Osteocyte (in vitro differentiated cells): ENCODE data around the gene NFKBIZ. TPM values are rescaled to one million over a fixed set of nuclear protein-coding genes. Genes with fewer than 3 reads are reported as not detected.

Experiments used
- DNase-seq: peaks from one replicate; pipeline ENCODE4 v3.0.0; 2021; ENCODE audit warnings: mixed read lengths; ENCODE audit not compliant: unreplicated experiment; ENCODE audit errors: extremely low spot score
- H3K27ac Mint-ChIP-seq: one replicate; pipeline ENCODE4 v1.8.0; 2021; ENCODE audit warnings: mild to moderate bottlenecking, mixed read lengths; ENCODE audit not compliant: unreplicated experiment
- H3K27me3 Mint-ChIP-seq: one replicate; pipeline ENCODE4 v1.8.0; 2021; ENCODE audit warnings: mixed read lengths; ENCODE audit not compliant: unreplicated experiment
- H3K36me3 Mint-ChIP-seq: one replicate; pipeline ENCODE4 v1.8.0; 2021; ENCODE audit warnings: mixed read lengths; ENCODE audit not compliant: unreplicated experiment
- H3K4me1 Mint-ChIP-seq: one replicate; pipeline ENCODE4 v1.8.0; 2021; ENCODE audit warnings: mixed read lengths; ENCODE audit not compliant: unreplicated experiment
- H3K4me3 Mint-ChIP-seq: one replicate; pipeline ENCODE4 v1.8.0; 2021; ENCODE audit warnings: mild to moderate bottlenecking, moderate library complexity, mixed read lengths; ENCODE audit not compliant: unreplicated experiment
- H3K9me3 Mint-ChIP-seq: one replicate; pipeline ENCODE4 v1.8.0; 2021; ENCODE audit warnings: mixed read lengths; ENCODE audit not compliant: unreplicated experiment
- CTCF ChIP-seq: fragments of 200-600 bp; sonication (generic); IDR thresholded peaks from 2 replicates; pipeline ENCODE4 v1.5.0; 2021; ENCODE audit warnings: antibody characterized with exemption, mild to moderate bottlenecking, moderate library complexity
- total RNA-seq: library from RNA; stranded (reverse); gene quantifications from 2 replicates; pipeline ENCODE4 v1.2.1, GENCODE V29; 2021

Gene NFKBIZ
- total RNA-seq, 1 donor from 2014 or later: 30.1 TPM

GRCh38 chr3:101819649-101820206 is 29.6 kb upstream of the NFKBIZ start:
- H3K4me3 Mint-ChIP-seq: no peak overlapping the region
- H3K9me3 Mint-ChIP-seq: no peaks in the 10 kb centered on the region
- peaks cover 34% of the 10 kb centered on the region for H3K36me3 Mint-ChIP-seq
- no peak for TF ChIP-seq CTCF
- no peaks in the 10 kb centered on the region for H3K27me3 Mint-ChIP-seq
- DNase-seq: no peak
- H3K4me1 Mint-ChIP-seq: peaks cover 5% of the 10 kb centered on the region
- H3K27ac Mint-ChIP-seq: no peak overlapping the region

GRCh38 chr3:101821503-101821902 is 27.8 kb upstream of the NFKBIZ start:
- Mint-ChIP-seq H3K36me3 (peaks cover 37% of the 10 kb centered on the region), H3K9me3 (no peaks in the 10 kb centered on the region), H3K27me3 (no peaks in the 10 kb centered on the region), H3K27ac (no peak overlapping the region), H3K4me1 (peaks cover 6% of the 10 kb centered on the region), H3K4me3 (no peak overlapping the region)
- no peak for DNase-seq
- no peak for TF ChIP-seq CTCF

- H3K27me3 Mint-ChIP-seq: no peaks in the 10 kb centered on the region
- no peak for DNase-seq
- no peak overlapping the region for H3K4me3 Mint-ChIP-seq
- H3K9me3 Mint-ChIP-seq: no peaks in the 10 kb centered on the region
- peaks cover 18% of the 10 kb centered on the region for H3K4me1 Mint-ChIP-seq
- no peak overlapping the region for H3K27ac Mint-ChIP-seq
- TF ChIP-seq CTCF: no peak
- peaks cover 28% of the 10 kb centered on the region for H3K36me3 Mint-ChIP-seq
Measured at GRCh38 chr3:101823525-101823924, 25.8 kb upstream of the NFKBIZ start.

DNA sequence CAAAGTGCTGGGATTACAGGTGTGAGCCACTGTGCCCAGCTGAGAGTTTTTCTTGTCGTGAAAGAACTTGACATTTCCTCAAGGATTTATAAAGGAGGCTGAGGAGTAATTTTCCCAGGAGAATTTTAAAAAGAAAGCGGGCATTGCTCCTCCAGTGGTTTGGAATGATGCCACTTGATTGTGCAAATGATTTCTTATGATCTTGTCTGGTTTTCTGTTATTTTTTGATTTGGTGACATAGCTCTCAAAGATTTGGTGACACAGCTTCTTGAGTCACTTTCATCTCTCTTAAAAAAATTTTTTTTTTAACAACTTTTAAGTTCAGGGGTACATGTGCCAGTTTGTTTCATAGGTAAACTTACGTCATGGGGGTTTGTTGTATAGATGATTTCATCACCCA is 24.6 kb upstream of the NFKBIZ start:
- no peak overlapping the region for H3K4me3 Mint-ChIP-seq

More for the DNA sequence above, 24.6 kb upstream of the NFKBIZ start:
- peaks cover 24% of the 10 kb centered on the region for H3K36me3 Mint-ChIP-seq
- DNase-seq: no peak
- no peaks in the 10 kb centered on the region for H3K9me3 Mint-ChIP-seq
- no peaks in the 10 kb centered on the region for H3K27me3 Mint-ChIP-seq
- no peak overlapping the region for H3K27ac Mint-ChIP-seq
- peaks cover 29% of the 10 kb centered on the region for H3K4me1 Mint-ChIP-seq
- no peak for TF ChIP-seq CTCF
